ENCODE data around the gene GZMA. TPM values are rescaled to one million over a fixed set of nuclear protein-coding genes. Genes with fewer than 3 reads are reported as not detected.

Gene GZMA
- total and polyA plus RNA-seq, 4 donors, result 2.4 to 7.8 (median 5.3) TPM

GRCh38 chr5:55143624-55144023, 41.2 kb downstream of the GZMA start:
- no peak for DNase-seq
- H3K4me3 ChIP-seq, result no peak overlapping the region
- H3K27ac ChIP-seq (ENCODE audit: low read depth in 1 of 2, low read length in 1 of 2), result no peak overlapping the region
- peaks cover 0 to 2% (median 0%) of the 10 kb centered on the region in 3 donors for H3K27me3 ChIP-seq (ENCODE audit: control insufficient read depth in 3 of 3, insufficient read depth in 3 of 3, low read length in 2 of 3)
- ATAC-seq (ENCODE audit: insufficient read depth, low FRiP score), result no peak
- no peaks in the 10 kb centered on the region for H3K9me3 ChIP-seq (ENCODE audit: control insufficient read depth in 4 of 4, insufficient read depth in 3 of 4, low read length in 3 of 4)
- 60 to 82% methylated on average over 4 of the region's 4 CpGs for whole genome bisulfite sequencing, 2 donors
- no peaks in the 10 kb centered on the region for H3K36me3 ChIP-seq (ENCODE audit: control insufficient read depth in 4 of 4, insufficient read depth in 4 of 4, low read length in 4 of 4)
- no peaks in the 10 kb centered on the region for H3K4me1 ChIP-seq (ENCODE audit: control insufficient read depth in 5 of 5, insufficient read depth in 5 of 5, low read length in 5 of 5)
- no peak for TF ChIP-seq CTCF (IDR thresholded peaks at IDR 0.05; ENCODE audit: control extremely low read depth, extremely low read depth)
- no peak overlapping the region for H3K9ac ChIP-seq (ENCODE audit: insufficient read depth in 1 of 2, low read length in 2 of 2)

- Histone ChIP-seq H3K4me1 (ENCODE audit: control insufficient read depth in 5 of 5, insufficient read depth in 5 of 5, low read length in 5 of 5) (no peaks in the 10 kb centered on the region), H3K9ac (ENCODE audit: insufficient read depth in 1 of 2, low read length in 2 of 2) (no peak overlapping the region), H3K36me3 (ENCODE audit: control insufficient read depth in 4 of 4, insufficient read depth in 4 of 4, low read length in 4 of 4) (no peaks in the 10 kb centered on the region), H3K9me3 (ENCODE audit: control insufficient read depth in 4 of 4, insufficient read depth in 3 of 4, low read length in 3 of 4) (no peaks in the 10 kb centered on the region), H3K27me3 (ENCODE audit: control insufficient read depth in 3 of 3, insufficient read depth in 3 of 3, low read length in 2 of 3) (peaks cover 0 to 2% (median 0%) of the 10 kb centered on the region in 3 donors), H3K4me3 (no peak overlapping the region), H3K27ac (ENCODE audit: low read depth in 1 of 2, low read length in 1 of 2) (no peak overlapping the region)
- no peak for DNase-seq
- 77 to 91% methylated on average over 8 of the region's 8 CpGs for WGBS, 2 donors
- TF ChIP-seq CTCF (IDR thresholded peaks at IDR 0.05; ENCODE audit: control extremely low read depth, extremely low read depth), result no peak
- ATAC-seq (ENCODE audit: insufficient read depth, low FRiP score), result no peak
Observed at GRCh38 chr5:55146080-55146479, 43.6 kb downstream of the GZMA start.

GRCh38 chr5:55146543-55147151, 44.2 kb downstream of the GZMA start:
- DNase-seq (peak; percentile 82 to 87 (median 86)), ATAC-seq (ENCODE audit: insufficient read depth, low FRiP score) (peak; percentile 82)
- Histone ChIP-seq H3K4me1 (ENCODE audit: control insufficient read depth in 5 of 5, insufficient read depth in 5 of 5, low read length in 5 of 5) (no peaks in the 10 kb centered on the region), H3K9me3 (ENCODE audit: control insufficient read depth in 4 of 4, insufficient read depth in 3 of 4, low read length in 3 of 4) (no peaks in the 10 kb centered on the region), H3K4me3 (no peak overlapping the region), H3K36me3 (ENCODE audit: control insufficient read depth in 4 of 4, insufficient read depth in 4 of 4, low read length in 4 of 4) (no peaks in the 10 kb centered on the region), H3K9ac (ENCODE audit: insufficient read depth in 1 of 2, low read length in 2 of 2) (no peak overlapping the region), H3K27me3 (ENCODE audit: control insufficient read depth in 3 of 3, insufficient read depth in 3 of 3, low read length in 2 of 3) (peaks cover 0 to 2% (median 0%) of the 10 kb centered on the region in 3 donors), H3K27ac (ENCODE audit: low read depth in 1 of 2, low read length in 1 of 2) (no peak overlapping the region)
- peak; percentile 86 for TF ChIP-seq CTCF (IDR thresholded peaks at IDR 0.05; ENCODE audit: control extremely low read depth, extremely low read depth)
- WGBS, 2 donors, result 7 to 8% methylated on average over 11 of the region's 11 CpGs

Data from lung (tissue), 12 donors.